CD4-positive, alpha-beta T cell treated with Interleukin-4 for 1 hour (primary cell): Measurements from ENCODE around the gene PHF5A.
"Not testable (repeated sequence)": the region's sequence is repeated elsewhere in the genome, so short reads cannot be mapped to it uniquely, and the experiment has no call there.

Experiments used
- DNase-seq, 2 donors: peaks; one replicate each; pipeline ENCODE4 v3.0.0-alpha.2; 2020 to 2022

Gene PHF5A

DNA sequence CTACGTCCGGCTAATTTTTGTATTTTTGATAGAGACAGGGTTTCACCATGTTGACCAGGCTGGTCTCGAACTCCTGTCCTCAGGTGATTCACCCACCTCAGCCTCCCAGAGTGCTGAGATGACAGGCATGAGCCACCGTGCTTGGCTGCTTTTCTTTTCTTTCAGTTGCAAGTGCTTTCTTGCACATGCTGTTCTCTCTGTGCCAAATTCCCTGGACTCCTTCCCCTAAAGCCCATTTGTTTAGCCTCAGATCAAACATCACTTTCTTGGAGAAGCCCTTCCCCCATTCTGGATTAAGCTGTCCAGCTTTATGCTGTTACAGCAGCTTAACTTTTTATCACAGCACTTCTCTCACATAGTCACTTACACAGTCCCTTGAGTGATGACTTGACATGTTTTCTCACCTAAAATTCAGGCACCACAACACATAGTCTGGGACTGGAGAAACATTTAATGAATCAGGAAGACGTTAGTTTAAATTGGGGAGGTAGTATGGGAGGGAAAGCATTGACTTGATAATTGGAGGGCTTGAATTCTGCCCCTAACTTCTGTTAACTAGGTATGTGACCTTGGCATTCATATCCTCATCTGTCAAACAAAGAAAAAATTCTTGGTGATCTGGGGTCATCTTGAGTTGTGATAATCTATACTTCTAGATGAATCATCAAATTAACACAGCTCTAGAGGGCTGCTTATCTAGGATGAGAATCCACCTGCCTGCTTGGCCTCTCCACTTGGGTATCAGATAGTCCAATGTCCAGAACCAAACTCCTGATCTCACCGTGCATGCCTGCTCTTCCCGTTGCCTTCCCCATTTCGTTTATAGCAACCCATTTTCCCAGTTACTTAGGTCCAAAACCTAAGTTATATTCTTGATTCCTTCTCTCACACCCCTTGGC lies 18.8 kb upstream of the PHF5A start:
- no peak for DNase-seq

DNA sequence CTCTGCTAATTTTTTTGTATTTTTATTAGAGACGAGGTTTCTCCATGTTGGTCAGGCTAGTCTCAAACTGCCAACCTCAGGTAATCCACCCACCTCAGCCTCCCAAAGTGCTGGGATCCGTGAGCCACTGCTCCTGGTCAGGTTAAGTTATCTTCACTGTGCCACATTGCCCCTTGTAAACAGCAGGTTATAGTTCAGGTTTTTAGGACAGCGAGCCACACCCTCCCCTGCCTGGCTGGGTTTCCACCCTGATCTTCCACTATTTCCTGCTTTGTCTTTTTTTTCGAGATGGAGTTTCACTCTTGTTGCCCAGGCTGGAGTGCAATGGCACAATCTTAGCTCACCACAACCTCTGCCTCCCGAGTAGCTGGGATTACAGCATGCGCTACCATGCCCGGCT lies 16.5 kb upstream of the PHF5A start:
- DNase-seq: no peak

DNA sequence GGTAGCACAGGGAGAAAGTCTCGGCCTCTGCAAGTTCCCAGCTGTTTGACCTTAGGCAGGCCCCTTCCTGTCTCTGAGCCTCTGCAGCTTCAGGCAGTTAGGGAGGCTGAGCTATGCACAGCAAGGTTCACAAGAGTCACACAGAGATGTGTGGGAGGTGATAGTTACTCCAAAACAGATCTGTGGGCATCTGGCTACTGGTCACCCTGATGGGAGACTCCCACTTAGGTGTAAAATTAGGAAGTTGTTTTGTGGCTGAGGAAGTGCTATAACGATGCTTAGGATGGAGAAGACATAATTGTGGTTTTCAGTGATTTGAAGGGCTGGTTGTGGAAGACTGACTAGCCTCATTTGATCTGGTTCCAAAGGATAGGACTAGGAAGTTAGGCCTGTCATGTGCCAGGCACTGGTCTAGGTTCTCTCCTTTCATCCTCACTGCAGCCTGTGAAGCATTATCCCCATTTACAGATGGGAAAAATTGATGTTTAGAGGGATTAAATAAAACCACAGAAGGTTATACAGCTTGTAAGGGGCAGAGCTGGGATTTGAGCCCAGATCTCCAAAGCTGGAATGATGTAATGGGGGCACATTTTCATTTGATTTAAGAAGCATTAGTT lies 13.9 kb upstream of the PHF5A start:
- DNase-seq: no peak

GRCh38 chr22:41481925-41482318 lies 13.4 kb upstream of the PHF5A start:
- no peak for DNase-seq

- no peak for DNase-seq
Measured at GRCh38 chr22:41481131-41481830, 12.8 kb upstream of the PHF5A start.

DNA sequence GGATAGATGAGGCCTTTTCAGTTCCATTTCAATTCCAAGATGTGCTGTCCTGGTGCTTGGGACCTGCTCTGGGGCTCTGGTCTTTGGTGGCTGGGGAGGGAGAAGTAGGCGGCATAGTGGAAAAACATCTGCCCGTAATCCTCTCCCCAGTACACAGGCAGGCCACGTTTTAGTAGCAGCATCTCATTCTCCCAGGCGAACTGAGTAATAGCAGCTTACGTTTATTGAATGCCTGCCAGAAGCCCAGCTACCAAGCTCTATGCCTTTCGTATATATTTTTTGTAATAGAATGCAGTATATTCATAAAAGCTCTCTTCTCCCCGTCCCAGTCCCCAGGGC lies 11.9 kb upstream of the PHF5A start:
- DNase-seq: no peak

GRCh38 chr22:41479671-41480396 lies 11.3 kb upstream of the PHF5A start:
- DNase-seq: no peak

DNA sequence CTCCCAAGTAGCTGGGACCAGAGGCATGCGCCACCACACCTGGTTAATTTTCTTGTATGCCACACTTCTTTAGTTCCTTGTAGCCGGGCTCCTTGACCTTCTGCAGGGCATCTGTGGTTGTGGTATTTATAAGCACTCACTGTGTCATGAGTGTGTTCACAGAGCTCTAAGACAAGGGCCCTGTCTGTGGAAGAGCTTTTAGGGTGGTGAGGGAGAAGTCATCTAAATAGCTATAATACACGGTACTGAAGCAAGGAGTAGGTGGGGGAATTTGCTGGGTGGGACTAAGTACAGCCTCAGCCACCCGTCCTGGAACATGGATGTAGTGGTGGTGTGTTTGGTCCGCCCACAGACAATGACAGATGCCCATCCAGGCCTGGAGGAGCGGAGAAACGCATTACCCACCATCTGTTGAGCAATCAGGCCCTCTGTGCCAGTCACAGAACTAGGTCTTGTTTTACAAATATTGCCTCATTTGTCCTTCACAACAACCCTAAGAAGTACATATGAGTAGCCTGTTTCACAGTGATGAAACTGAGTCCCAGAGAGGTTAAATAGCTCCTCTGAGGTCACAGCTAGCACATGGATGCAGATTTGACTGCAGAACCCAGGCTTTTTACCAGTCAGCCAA lies 10.5 kb upstream of the PHF5A start:
- DNase-seq: no peak

GRCh38 chr22:41478473-41478872 lies 10.0 kb upstream of the PHF5A start:
- no peak for DNase-seq

DNA sequence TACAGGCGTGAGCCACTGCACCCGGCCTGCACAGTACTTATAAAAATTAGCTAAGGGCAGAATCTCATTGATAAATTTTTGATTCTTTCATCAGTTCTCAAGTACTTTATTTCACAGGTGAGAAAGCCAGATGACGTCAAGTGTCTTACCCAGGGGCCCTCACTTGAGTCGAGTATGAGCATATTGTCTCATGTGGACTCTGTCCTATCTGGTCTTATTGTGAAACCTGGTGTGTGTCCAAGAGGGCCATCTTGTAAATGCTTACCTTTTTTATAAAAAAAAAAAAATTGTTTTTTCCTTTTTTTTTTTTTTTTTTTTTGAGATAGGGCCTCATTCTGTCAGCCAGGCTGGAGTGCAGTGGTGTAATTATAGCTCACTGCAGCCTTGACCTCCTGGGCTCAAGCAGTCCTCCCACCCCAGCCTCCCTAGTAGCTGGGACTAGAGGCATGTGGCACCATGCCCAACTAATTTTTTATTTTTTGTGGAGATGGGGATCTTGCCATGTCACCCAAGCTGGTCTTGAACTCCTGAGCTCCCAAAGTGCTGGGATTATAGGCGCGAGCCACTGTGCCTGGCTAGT lies 6.5 kb upstream of the PHF5A start:
- DNase-seq: no peak

DNA sequence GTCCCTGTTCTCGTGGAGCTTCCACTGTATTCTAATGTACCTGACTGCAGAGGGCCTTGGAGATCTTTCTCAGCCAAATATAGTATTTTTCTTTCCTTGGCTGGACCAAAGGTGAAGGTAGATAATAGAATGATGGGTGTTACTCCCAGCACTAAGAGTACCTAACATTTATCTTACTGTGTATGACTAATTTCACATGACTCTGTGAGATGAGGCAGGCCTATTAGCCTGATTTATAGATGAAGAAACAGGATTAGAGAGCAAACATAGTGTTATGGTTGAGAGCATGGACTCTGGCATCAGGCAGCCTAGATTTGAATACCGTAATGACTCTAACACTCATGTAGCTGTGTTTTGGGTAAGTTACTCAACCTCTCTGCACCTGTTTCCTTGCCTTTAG lies 3.1 kb upstream of the PHF5A start:
- no peak for DNase-seq

- no peak for DNase-seq
Measured at GRCh38 chr22:41470886-41471285, 2.4 kb upstream of the PHF5A start.

DNA sequence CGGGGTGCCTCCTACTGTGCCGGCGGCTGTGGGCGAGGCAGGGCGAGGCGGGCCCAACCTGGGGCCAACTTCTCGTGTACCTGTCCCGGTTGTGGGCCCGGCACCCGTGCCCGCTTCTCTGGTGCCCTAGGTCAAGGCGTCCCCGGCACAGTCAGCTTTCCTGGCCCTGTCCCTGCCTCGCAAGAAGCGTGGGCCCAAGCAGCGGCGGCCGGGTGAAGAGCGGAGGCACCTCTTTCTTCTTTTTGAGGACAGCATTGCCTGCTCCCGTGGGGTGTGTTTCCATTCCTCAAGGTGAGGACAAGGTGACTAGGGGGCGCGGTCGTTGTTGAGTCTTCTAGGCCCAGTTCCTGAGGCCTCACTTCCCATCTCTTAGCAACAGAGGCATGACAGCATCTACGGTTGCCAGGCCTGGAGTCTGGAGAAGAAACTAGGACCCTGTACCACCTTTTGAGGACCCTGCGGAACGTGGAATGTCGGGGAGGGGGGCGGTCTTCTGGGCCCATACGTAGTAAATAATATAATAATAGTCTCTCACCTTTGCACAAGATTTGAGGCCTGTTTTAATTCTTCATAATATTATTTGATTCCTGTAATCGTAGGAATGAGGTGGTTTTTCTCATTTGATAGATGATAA lies 843 bp upstream of the PHF5A start:
- DNase-seq: peak in 1 of 2 donors; percentile 33

DNA sequence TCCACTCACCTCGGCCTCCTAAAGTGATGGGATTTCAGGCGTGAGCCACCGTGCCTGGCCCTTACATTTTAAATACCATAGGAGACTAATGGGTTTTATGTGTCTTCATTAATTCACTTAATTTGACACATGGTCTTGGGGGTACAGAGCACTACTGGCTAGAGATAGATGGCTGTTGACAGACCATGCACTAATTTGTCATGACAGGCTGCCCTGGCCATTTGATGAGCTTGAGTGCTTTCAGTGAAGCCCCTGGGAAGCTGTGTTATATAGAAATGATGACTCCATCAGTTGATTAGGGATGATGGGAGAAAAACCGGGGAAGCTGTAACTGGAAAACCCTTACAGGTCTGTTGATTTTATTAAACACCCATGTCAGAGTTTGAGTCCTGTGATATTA lies 6.6 kb downstream of the PHF5A start:
- no peak for DNase-seq

GRCh38 chr22:41460071-41460470 lies 8.4 kb downstream of the PHF5A start:
- DNase-seq: not testable (repeated sequence)

DNA sequence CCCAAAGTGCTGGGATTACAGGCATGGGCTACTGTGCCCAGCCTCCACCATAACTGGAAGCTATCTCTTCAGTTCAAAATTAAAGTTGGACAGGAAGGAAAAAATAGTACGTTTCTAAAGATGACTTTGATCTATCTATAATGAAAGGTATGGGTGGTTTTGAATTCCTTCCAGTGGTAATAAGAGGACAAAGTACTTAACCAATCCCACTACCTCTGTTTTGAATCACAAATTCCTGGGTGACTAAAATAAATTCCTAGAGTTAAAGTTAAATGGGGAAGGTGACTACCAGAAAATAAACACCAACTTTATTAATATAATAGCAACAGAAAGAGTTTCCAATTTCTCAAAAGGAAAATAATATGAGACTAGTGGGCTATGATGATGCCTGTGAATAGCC lies 9.1 kb downstream of the PHF5A start:
- DNase-seq: no peak

GRCh38 chr22:41458161-41458728 lies 10.2 kb downstream of the PHF5A start:
- no peak for DNase-seq

- peak; percentile 96 for DNase-seq
Measured at GRCh38 chr22:41448189-41448808, 20.2 kb downstream of the PHF5A start.

GRCh38 chr22:41447435-41448188 lies 20.9 kb downstream of the PHF5A start:
- peak; percentile 62 to 65 for DNase-seq
